Activated naive CD4-positive, alpha-beta T cell treated with anti-CD3 and anti-CD28 coated beads, Interleukin-2, amount 10 ng/mL, durations not matched to agents 7 days and 5 days (primary cell): ENCODE results near the gene ATP13A5.

Experiments
- CTCF ChIA-PET: fragments of 350-600 bp; sonication (Branson Sonifier 250); formaldehyde crosslinking; loops from one replicate; lab custom pipeline; 2021; ENCODE audit warnings: antibody characterized with exemption; lab: Charles Lee
- DNase-seq: peaks from one replicate; pipeline ENCODE4 v3.0.0-alpha.2; 2020
- H3K27ac Mint-ChIP-seq: one replicate; pipeline ENCODE4 v1.8.0; 2021; ENCODE audit warnings: mild to moderate bottlenecking, moderate library complexity, mixed read lengths
- H3K27me3 Mint-ChIP-seq: one replicate; pipeline ENCODE4 v1.8.0; 2021; ENCODE audit warnings: mild to moderate bottlenecking, mixed read lengths
- H3K36me3 Mint-ChIP-seq: one replicate; pipeline ENCODE4 v1.8.0; 2021; ENCODE audit warnings: mixed read lengths
- H3K4me1 Mint-ChIP-seq: one replicate; pipeline ENCODE4 v1.8.0; 2021; ENCODE audit warnings: mixed read lengths
- H3K4me3 Mint-ChIP-seq: one replicate; pipeline ENCODE4 v1.8.0; 2021; ENCODE audit warnings: mild to moderate bottlenecking, moderate library complexity, mixed read lengths
- H3K9me3 Mint-ChIP-seq: one replicate; pipeline ENCODE4 v1.8.0; 2021; ENCODE audit warnings: mixed read lengths

Gene ATP13A5

DNA sequence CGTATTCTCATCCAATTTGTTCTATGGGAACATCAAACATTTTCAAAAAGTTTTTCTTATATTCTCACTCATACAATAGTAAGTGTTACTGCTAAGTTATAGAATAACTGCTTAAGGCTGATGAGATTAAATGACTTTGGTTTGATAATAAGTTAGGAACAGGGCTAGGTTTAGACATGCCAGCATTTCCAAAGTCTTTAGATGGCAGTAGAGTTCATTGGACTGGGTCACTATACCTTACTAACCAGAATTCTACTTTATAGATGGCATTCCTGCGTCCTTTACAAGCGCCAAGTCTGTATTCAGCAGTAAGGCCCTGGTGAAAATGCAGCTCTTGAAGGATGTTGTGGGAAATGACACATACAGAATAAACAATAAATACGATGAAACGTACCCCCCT lies 115.8 kb downstream of the ATP13A5 start:
- Mint-ChIP-seq H3K36me3 (no peaks in the 10 kb centered on the region), H3K27me3 (no peaks in the 10 kb centered on the region), H3K9me3 (no peaks in the 10 kb centered on the region), H3K4me1 (no peaks in the 10 kb centered on the region), H3K27ac (no peak overlapping the region), H3K4me3 (no peak overlapping the region)
- CTCF ChIA-PET = no interaction called here
- no peak for DNase-seq

DNA sequence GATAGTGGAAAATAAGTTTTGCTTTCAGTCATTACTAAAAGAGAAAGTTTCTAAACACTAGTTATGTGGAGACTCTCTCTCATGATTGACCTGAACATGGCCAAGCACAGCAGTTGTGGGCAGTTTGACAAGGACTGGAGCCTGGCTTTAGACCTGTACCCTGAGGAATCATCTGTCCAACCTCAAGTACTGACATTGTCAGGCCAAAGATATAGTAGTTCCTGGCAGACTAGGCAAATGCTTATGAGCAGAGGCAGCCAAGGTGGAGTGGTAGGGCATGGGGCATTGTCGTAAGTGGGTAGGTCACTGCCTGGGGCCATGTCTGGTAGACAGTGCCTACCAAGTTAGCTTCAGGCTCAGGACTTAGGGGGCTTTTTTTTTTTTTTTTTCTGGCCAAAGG lies 116.6 kb downstream of the ATP13A5 start:
- Mint-ChIP-seq H3K4me1 (no peaks in the 10 kb centered on the region), H3K36me3 (no peaks in the 10 kb centered on the region), H3K27me3 (no peaks in the 10 kb centered on the region), H3K9me3 (no peaks in the 10 kb centered on the region), H3K4me3 (no peak overlapping the region), H3K27ac (no peak overlapping the region)
- DNase-seq = no peak
- CTCF ChIA-PET = no interaction called here

GRCh38 chr3:193253986-193254660 lies 124.4 kb downstream of the ATP13A5 start:
- CTCF ChIA-PET = interaction anchor here (0.6 kb wide), 1 partner anchor 10 kb away, joined by 3 read pairs; no protein-coding TSS in a partner anchor
- no peak overlapping the region for H3K27ac Mint-ChIP-seq

GRCh38 chr3:193250492-193250891 lies 128.1 kb downstream of the ATP13A5 start:
- Mint-ChIP-seq H3K27ac (no peak overlapping the region), H3K36me3 (no peaks in the 10 kb centered on the region), H3K27me3 (no peaks in the 10 kb centered on the region), H3K4me3 (no peak overlapping the region), H3K9me3 (peaks cover 20% of the 10 kb centered on the region), H3K4me1 (no peaks in the 10 kb centered on the region)
- CTCF ChIA-PET = no interaction called here
- DNase-seq = no peak

More at GRCh38 chr3:193253986-193254660, 124.4 kb downstream of the ATP13A5 start:
- Mint-ChIP-seq H3K4me1 (no peaks in the 10 kb centered on the region), H3K36me3 (no peaks in the 10 kb centered on the region), H3K27me3 (no peaks in the 10 kb centered on the region), H3K9me3 (peaks cover 9% of the 10 kb centered on the region), H3K4me3 (no peak overlapping the region)
- no peak for DNase-seq

DNA sequence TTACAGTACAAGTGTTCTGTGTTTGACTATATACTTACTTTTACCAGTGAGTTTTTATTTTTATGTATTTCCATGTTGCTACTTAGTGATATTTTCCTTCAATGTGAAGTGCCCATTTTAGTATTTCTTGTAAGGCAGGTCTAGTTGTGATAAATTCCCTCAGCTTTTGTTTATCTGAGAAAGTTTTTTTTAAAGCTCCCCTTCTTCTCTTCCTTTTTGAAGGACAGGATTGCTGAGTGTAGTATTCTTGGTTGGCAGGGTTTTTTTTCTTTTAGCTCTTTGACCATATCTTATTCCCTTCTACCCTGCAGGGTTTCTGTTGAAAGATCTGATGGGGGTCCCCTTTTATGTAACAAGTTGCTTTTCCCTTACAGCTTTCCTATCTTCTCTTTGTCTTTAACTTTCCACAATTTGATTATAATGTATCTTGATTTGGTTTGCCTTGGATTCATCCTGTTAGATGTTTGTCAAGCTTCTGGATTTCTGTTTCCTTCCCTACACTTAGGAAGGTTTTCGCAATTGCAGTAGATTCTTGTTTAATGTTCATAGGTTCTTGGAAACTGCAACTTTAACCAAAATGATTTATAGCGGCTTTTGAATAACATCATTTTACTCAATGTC lies 129.6 kb downstream of the ATP13A5 start:
- Mint-ChIP-seq H3K27ac (no peak overlapping the region), H3K9me3 (peaks cover 20% of the 10 kb centered on the region), H3K4me1 (no peaks in the 10 kb centered on the region), H3K4me3 (no peak overlapping the region), H3K36me3 (no peaks in the 10 kb centered on the region), H3K27me3 (no peaks in the 10 kb centered on the region)
- CTCF ChIA-PET = no interaction called here
- DNase-seq = no peak

- Mint-ChIP-seq H3K4me1 (peaks cover 3% of the 10 kb centered on the region), H3K4me3 (no peak overlapping the region), H3K27ac (no peak overlapping the region), H3K27me3 (peaks cover 26% of the 10 kb centered on the region), H3K9me3 (peaks cover 5% of the 10 kb centered on the region), H3K36me3 (no peaks in the 10 kb centered on the region)
- DNase-seq = no peak
- CTCF ChIA-PET = no interaction called here
Measured at GRCh38 chr3:193243571-193243970, 135.0 kb downstream of the ATP13A5 start.

- no peaks in the 10 kb centered on the region for H3K9me3 Mint-ChIP-seq
- H3K36me3 Mint-ChIP-seq = no peaks in the 10 kb centered on the region
- H3K4me3 Mint-ChIP-seq = no peak overlapping the region
- H3K27ac Mint-ChIP-seq = no peak overlapping the region
- CTCF ChIA-PET = no interaction called here
- DNase-seq = no peak
- peaks cover 26% of the 10 kb centered on the region for H3K27me3 Mint-ChIP-seq
- peaks cover 3% of the 10 kb centered on the region for H3K4me1 Mint-ChIP-seq
Measured at GRCh38 chr3:193241716-193242115, 136.8 kb downstream of the ATP13A5 start.

- Mint-ChIP-seq H3K27ac (no peak within 1 kb of the TSS), H3K4me1 (peaks cover 3% of the 10 kb centered on the region), H3K36me3 (no peaks in the 10 kb centered on the region), H3K9me3 (no peaks in the 10 kb centered on the region), H3K27me3 (peaks cover 26% of the 10 kb centered on the region), H3K4me3 (peak within 1 kb of the TSS; percentile 29)
- DNase-seq = no peak
- CTCF ChIA-PET = no interaction called here
Measured at GRCh38 chr3:193240850-193241706, 137.5 kb downstream of the ATP13A5 start, which contains the start of gene PLAAT1. PLAAT1 (plus strand) TSS chr3:193241222; CDS start chr3:193255651, 14,429 bp downstream.

GRCh38 chr3:193240436-193240849 lies 138.1 kb downstream of the ATP13A5 start:
- peaks cover 3% of the 10 kb centered on the region for H3K4me1 Mint-ChIP-seq
- CTCF ChIA-PET = no interaction called here
- no peak for DNase-seq
- peaks cover 26% of the 10 kb centered on the region for H3K27me3 Mint-ChIP-seq
- peak overlapping the region; percentile 29 for H3K4me3 Mint-ChIP-seq
- no peak overlapping the region for H3K27ac Mint-ChIP-seq
- no peaks in the 10 kb centered on the region for H3K9me3 Mint-ChIP-seq
- no peaks in the 10 kb centered on the region for H3K36me3 Mint-ChIP-seq

DNA sequence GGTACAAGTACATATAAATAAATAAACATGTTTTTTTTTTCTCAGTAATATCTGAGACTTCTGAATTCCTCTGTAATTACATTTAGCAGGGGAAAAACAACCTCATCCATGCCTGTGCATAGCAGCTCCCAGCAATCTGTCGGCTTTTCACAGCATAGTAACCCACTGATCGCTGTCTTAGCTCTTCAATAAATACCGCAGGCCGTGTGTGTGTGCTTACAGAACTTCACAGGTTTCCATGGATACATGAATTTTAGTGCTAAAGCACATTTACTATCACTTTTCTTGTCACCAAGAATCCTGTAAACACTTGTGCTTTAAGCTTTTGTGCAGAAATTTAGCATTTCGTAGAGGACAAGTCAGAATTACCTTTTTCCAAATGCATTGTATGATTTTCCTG lies 141.5 kb downstream of the ATP13A5 start:
- CTCF ChIA-PET = no interaction called here
- Mint-ChIP-seq H3K36me3 (no peaks in the 10 kb centered on the region), H3K9me3 (no peaks in the 10 kb centered on the region), H3K27me3 (peaks cover 18% of the 10 kb centered on the region), H3K4me3 (no peak overlapping the region), H3K4me1 (peaks cover 3% of the 10 kb centered on the region), H3K27ac (no peak overlapping the region)
- DNase-seq = no peak

DNA sequence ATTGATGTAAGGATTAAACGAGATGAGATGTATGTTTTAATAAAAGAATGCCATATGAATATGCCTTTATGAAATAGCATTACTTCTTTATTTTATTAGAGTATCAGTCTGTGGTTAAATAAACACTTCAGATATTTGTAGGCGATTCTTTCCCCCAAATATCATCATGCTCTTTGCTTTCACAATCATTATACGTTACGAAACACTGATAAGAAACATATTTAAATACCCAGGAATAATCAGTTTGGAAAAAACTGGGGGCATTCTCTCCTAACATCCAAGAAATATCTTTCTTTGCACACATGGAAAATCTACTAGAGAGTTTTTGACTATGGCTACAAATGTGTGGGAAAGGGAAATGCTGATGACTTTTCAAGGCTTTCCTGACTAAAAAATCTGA lies 142.0 kb downstream of the ATP13A5 start:
- DNase-seq = no peak
- Mint-ChIP-seq H3K27me3 (peaks cover 14% of the 10 kb centered on the region), H3K36me3 (no peaks in the 10 kb centered on the region), H3K27ac (no peak overlapping the region), H3K4me3 (no peak overlapping the region), H3K9me3 (no peaks in the 10 kb centered on the region), H3K4me1 (peaks cover 3% of the 10 kb centered on the region)
- CTCF ChIA-PET = no interaction called here

DNA sequence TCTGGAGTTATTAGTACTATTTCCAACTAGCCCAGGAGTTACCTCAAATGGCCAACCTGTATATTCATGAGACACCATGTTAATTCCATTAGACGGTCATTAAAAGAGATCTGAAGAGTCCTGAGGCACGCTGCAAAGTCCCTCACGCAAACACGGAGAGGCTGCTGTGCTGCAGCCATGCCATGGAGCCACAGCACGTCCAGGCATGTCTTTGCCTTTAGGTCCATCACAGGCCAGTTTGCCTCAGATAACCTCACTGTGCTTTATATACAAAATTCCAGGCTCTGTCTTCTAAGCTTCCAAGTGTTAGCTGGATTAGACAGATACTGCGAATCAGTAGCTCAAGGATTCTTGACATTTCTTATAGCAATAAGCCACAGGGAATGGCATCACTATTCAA lies 147.4 kb downstream of the ATP13A5 start:
- H3K4me3 Mint-ChIP-seq = no peak overlapping the region
- CTCF ChIA-PET = no interaction called here

DNA sequence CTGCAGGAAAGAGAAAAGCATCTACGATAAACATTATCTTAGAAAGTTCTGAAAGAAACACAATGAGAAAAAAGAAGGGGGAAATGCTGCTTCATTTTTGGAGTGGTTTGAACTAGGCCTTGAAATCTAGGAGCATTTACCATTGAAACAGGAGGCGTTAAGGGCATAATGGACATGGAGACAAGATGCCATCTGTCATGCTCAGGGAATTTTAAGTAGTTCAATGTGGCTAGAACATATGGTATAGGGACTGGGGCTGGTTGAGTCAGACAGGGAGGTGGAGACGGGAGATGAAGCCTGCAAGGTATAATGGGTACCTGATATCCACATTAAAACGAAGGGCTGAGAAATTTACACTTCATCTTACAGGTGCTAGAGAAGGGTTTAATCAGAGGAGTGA lies 147.9 kb downstream of the ATP13A5 start:
- Mint-ChIP-seq H3K27ac (no peak overlapping the region), H3K36me3 (no peaks in the 10 kb centered on the region), H3K4me3 (no peak overlapping the region), H3K4me1 (no peaks in the 10 kb centered on the region), H3K9me3 (no peaks in the 10 kb centered on the region), H3K27me3 (peaks cover 8% of the 10 kb centered on the region)
- CTCF ChIA-PET = no interaction called here
- DNase-seq = no peak

More for the DNA sequence above, 147.4 kb downstream of the ATP13A5 start:
- no peaks in the 10 kb centered on the region for H3K36me3 Mint-ChIP-seq
- no peaks in the 10 kb centered on the region for H3K4me1 Mint-ChIP-seq
- DNase-seq = no peak
- no peak overlapping the region for H3K27ac Mint-ChIP-seq
- H3K27me3 Mint-ChIP-seq = peaks cover 8% of the 10 kb centered on the region
- H3K9me3 Mint-ChIP-seq = no peaks in the 10 kb centered on the region

DNA sequence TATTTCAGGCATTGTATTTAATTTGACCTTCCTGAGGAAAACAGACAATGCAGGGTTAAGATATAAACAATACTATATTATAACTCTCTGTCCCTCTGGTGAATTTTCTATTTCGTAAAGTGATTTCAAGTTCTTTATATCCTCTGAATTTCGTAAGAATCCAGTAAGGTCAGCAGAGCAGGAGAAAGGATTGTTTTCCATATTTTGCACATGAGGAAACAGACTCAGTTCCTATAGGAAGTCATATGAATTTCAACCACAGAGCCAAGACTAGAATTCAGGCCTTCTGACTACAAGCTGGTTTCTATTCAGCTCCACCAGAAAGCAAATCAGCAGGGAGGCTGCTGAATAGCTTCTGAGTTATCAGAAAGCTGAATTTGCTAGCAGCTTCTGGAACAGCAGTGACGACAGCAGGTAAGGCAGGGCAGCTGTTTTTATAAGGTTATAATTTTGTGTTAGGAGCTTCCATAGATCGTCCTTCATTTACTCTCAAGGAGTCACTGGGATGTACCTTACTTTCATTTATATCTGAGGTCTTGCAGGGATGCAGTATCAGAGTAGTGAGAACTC lies 148.6 kb downstream of the ATP13A5 start:
- Mint-ChIP-seq H3K36me3 (no peaks in the 10 kb centered on the region), H3K4me1 (no peaks in the 10 kb centered on the region), H3K9me3 (no peaks in the 10 kb centered on the region), H3K27me3 (peaks cover 8% of the 10 kb centered on the region), H3K27ac (no peak overlapping the region), H3K4me3 (no peak overlapping the region)
- DNase-seq = no peak
- CTCF ChIA-PET = no interaction called here
